ENCODE data around the gene FBXW8.

The FBXW8 gene

GRCh38 chr12:116955382-116956021, 44.8 kb downstream of the FBXW8 start:
- no peak for DNase-seq (ENCODE audit: low read depth)
- no peak for TF ChIP-seq CTCF (IDR thresholded peaks at IDR 0.05; ENCODE audit: low read depth, low read length, missing control alignments)
- no peak overlapping the region for H3K4me3 ChIP-seq (ENCODE audit: low read depth, low read length)

- TF ChIP-seq CTCF (IDR thresholded peaks at IDR 0.05; ENCODE audit: low read depth, low read length, missing control alignments), result no peak
- H3K4me3 ChIP-seq (ENCODE audit: low read depth, low read length), result no peak overlapping the region
- no peak for DNase-seq (ENCODE audit: low read depth)
These were observed 47.9 kb downstream of the FBXW8 start for GRCh38 chr12:116958402-116959197.

GRCh38 chr12:116959198-116959460, 48.4 kb downstream of the FBXW8 start:
- DNase-seq (ENCODE audit: low read depth), result no peak
- H3K4me3 ChIP-seq (ENCODE audit: low read depth, low read length), result no peak overlapping the region
- no peak for TF ChIP-seq CTCF (IDR thresholded peaks at IDR 0.05; ENCODE audit: low read depth, low read length, missing control alignments)

- peak; percentile 67 for DNase-seq (ENCODE audit: low read depth)
- no peak for TF ChIP-seq CTCF (IDR thresholded peaks at IDR 0.05; ENCODE audit: low read depth, low read length, missing control alignments)
- H3K4me3 ChIP-seq (ENCODE audit: low read depth, low read length), result no peak overlapping the region
These were observed 49.2 kb downstream of the FBXW8 start for GRCh38 chr12:116959845-116960514.

- no peak for DNase-seq (ENCODE audit: low read depth)
- TF ChIP-seq CTCF (IDR thresholded peaks at IDR 0.05; ENCODE audit: low read depth, low read length, missing control alignments), result no peak
- no peak overlapping the region for H3K4me3 ChIP-seq (ENCODE audit: low read depth, low read length)
These were observed 51.4 kb downstream of the FBXW8 start for GRCh38 chr12:116962197-116962596.

- no peak for TF ChIP-seq CTCF (IDR thresholded peaks at IDR 0.05; ENCODE audit: low read depth, low read length, missing control alignments)
- no peak for DNase-seq (ENCODE audit: low read depth)
- no peak overlapping the region for H3K4me3 ChIP-seq (ENCODE audit: low read depth, low read length)
These were observed 52.1 kb downstream of the FBXW8 start for GRCh38 chr12:116962783-116963356.

All from GM12864 (cell line).